NCI-H2029 treated with DMSO at 0.1 percent for 48 hours (cell line): ENCODE results near the gene GH2.

Experiments used
- DNase-seq: peaks from one replicate; lab custom pipeline; 2025; lab: John Stamatoyannopoulos, UW

Gene GH2

GRCh38 chr17:63841350-63842172 is 40.2 kb downstream of the GH2 start:
- DNase-seq, result no peak

DNA sequence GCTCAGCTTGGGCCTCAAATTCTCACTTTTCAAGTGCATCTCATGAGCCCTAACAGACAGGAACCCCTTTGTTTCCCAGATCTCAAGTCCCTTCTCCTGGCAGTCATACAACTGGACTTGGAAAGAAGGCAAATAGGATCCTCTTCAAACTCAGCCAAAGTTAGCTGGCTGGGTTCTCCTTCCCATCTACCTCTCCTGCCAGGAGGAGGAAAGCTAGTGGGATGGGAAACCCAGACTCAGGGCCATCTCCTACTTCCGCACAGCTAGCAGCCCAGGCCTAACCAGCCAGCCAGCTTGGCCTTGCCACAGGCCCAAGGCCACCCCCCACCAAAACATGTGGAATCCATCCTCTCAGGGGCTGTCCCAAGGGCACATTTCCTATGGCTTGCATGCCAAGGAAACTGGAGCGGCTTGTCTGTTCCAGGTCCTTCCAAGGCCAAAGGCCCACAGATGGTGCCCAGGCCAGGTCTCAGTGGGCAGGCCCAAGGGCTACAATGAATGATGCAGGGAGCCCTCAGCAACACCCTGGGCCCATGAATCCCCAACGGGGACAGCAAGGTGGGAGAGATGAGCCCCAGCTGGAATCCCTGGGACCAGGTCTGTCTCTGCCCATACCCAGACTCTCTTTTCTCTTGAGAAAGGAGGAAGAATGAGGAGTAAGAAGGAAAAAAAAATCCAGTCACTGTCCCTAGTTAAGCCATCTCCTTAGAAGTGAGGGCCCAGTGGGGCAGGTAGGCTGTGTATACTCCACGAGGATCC is 41.0 kb downstream of the GH2 start:
- DNase-seq, result no peak

- DNase-seq, result no peak
Observed at GRCh38 chr17:63838631-63839171, 43.0 kb downstream of the GH2 start.

- DNase-seq, result no peak
Observed at GRCh38 chr17:63837962-63838600, 43.7 kb downstream of the GH2 start.

DNA sequence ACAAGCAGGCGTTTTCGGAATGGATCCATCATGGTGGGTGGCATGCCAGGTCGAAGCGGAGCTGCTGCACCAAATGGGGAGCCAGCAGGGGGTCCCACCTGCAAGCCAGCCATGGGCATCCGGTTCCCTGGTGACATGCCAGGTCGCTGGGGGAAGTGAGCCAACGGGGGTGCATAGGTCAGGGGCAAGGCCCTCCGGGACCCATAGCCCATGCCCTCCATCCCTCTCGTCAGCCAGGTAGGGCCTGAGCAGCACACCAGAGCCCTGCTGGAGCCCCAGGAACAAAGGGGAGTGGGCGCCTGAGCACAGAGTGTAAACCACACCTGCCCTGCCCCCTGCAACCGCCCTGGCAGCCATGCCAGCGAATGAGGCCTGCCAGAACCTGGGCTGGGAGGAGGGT is 44.3 kb downstream of the GH2 start:
- no peak for DNase-seq

DNA sequence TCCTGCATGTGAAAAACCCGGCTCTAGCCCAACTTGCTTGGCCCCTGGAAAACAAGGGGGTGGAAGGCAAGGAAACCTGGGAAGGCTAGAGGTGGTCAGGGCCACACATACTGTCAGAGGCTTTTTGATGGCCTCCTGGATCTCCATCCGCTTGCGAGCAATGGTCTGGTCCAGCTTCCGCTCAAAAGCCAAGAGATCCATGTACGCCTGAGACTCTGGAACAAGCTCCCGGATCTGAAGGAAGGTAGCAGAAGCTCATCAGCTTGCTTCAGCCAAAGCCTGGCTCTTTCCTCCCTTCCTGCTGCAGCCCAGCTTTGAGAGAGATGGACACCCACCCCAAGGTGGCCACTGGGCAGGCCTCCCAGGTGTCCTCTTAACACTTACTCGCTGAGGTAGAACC is 44.9 kb downstream of the GH2 start:
- DNase-seq, result no peak

GRCh38 chr17:63835167-63835720 is 46.5 kb downstream of the GH2 start:
- DNase-seq, result no peak

DNA sequence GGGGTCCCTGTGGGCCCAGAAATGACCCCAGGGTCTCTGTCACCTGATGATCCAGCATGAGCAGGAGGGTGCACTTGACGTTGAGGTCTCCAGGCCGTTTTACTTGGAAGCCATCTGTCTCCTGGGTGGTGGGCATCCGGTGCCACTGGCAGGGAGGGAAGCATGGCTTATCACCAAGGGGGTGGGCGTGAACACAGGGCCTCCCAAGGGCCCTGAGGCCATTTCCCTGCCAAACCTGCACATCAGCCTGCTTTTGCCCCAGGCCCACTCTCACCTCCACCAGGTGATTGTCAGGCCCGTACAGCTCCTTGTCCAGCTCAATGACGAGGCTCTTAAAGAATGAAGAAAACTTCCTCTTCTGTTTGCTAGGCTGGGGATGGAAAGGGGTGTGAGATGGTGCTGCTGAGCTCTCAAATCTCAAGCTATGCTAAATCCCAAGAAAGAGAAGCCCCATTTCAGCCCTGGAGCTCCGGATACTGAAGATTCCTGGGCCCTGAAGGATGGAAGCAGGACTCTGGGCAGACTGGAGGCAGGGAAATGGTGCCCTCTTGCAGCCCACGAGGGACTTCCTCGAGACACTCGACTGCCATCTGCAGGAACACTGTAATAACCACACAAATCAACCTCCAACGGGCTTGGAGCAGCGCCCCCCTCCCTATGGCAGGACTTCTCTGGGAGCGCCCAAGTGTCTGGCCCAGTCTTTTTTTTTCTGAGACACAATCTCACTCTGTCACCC is 47.1 kb downstream of the GH2 start:
- DNase-seq, result no peak

DNA sequence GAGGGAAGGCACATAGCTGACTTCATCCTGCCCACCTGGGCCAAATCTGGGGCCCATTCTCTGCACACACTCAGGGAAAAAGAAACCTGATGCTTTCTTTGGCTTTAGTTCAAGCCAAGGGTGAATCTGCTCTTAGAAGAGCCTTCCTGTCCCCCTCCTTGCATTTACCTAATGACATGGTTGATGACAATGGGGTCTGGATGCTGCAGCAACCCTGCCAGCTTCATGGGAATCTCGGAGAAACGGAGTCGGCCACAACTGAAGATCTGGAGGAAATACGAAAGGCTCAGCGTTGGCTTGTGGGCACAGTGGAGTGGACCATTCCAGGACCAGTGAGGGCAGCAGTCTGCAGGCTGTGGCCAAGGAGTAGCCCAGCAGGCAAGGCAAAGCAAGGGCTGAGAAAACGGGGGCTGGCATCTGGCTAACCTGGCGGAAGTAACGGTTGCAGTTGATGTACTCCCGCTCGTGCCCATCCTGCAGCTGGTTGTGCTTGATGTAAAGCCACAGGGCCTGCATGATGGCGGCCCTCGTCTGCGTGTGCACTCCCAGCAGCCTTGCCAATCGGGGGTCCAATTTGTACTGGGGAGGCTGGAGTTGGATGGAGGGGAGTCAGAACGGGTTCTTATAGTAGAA is 47.9 kb downstream of the GH2 start:
- no peak for DNase-seq

GRCh38 chr17:63833026-63833740 is 48.6 kb downstream of the GH2 start:
- no peak for DNase-seq

DNA sequence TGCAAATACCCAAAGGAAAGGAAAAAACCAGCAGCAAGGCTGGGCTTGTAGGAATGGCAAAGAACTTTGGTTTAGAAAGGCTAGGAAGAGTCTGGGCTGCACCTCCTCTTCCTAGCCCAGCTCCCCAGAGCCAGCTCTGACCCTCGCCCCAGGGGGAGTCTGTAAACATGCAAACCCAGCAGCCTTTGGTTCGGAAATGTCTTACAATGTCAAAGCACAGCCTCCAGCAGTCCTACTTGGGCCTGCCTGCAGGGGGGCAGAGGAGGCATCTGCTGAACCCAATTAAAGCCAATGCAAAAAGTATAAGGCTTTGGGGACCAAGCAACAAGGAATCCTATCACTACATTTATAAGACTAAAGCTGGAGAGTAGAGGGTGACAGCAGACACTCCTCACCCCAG is 49.3 kb downstream of the GH2 start:
- DNase-seq, result no peak

- no peak for DNase-seq
Observed at GRCh38 chr17:63832014-63832413, 49.7 kb downstream of the GH2 start.

DNA sequence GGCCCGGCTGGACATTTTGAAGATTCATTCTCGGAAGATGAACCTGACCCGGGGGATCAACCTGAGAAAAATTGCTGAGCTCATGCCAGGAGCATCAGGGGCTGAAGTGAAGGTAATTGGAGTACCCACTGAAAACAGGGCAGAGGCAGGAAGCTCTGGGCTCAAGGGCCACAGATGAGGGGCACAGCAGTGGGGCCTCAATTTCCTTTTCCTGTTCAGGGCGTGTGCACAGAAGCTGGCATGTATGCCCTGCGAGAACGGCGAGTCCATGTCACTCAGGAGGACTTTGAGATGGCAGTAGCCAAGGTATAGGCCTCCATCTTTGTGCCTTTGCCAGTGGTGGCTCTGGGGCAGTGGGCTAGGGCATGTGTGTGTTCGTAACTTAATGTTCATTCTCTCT is 50.2 kb downstream of the GH2 start:
- no peak for DNase-seq

DNA sequence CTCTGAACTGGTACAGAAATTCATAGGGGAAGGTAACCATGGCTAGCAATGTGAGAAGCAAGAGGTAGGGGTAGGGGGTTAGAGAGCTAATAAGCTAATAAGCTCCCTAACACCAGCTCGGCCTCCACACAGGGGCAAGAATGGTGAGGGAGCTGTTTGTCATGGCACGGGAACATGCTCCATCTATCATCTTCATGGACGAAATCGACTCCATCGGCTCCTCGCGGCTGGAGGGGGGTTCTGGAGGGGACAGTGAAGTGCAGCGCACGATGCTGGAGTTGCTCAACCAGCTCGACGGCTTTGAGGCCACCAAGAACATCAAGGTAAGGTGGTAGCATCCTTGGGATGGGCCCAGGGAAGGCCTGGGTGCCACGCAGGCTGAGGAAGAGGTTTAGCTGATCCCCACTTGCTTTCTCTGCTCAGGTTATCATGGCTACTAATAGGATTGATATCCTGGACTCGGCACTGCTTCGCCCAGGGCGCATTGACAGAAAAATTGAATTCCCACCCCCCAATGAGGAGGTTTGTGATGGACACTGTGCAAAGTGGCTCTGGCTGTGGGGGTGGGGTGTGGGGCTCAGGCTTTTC is 50.7 kb downstream of the GH2 start:
- no peak for DNase-seq

DNA sequence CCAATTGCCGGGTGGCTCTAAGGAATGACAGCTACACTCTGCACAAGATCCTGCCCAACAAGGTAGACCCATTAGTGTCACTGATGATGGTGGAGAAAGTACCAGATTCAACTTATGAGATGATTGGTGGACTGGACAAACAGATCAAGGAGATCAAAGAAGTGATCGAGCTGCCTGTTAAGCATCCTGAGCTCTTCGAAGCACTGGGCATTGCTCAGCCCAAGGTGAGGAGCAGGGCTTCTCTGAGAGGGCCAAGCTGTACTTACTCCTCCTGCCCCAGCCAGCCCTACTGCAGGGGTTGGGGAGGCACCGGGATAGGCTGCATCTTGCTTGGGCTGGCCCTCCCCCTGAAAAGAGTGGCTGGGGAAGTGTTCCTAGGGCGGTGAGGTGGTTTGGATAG is 51.5 kb downstream of the GH2 start:
- no peak for DNase-seq
